Tibial nerve (tissue), 4 donors: ENCODE results near the gene FUT9. TPM values are rescaled to one million over a fixed set of nuclear protein-coding genes. Genes with fewer than 3 reads are reported as not detected.
A peak's percentile ranks its signal among the peaks of the same experiment; 100 is the strongest.

ENCODE experiments used
- DNase-seq, 2 donors: peaks; one replicate each; pipeline ENCODE4 v3.0.0-alpha.2; 2019; ENCODE audit warnings: low spot score in 2 of 2
- H3K27ac ChIP-seq, 4 donors: fragments of 200-600 bp; sonication (generic) in 3 of 4; one replicate each; pipeline ENCODE4 v1.5.1; 2017 to 2019; ENCODE audit warnings: mild to moderate bottlenecking in 1 of 4
- H3K27me3 ChIP-seq, 2 donors: fragments of 200-600 bp; sonication (generic) in 1 of 2; one replicate each; pipeline versions ENCODE4 v1.5.1 to v1.6.0; 2017 to 2019
- H3K36me3 ChIP-seq, 3 donors: fragments of 200-600 bp; sonication (generic); one replicate each; pipeline ENCODE4 v1.5.1; 2018 to 2019
- H3K4me1 ChIP-seq, 4 donors: fragments of 200-600 bp; sonication (generic) in 3 of 4; one replicate each; pipeline ENCODE4 v1.5.1; 2017 to 2019
- H3K4me3 ChIP-seq, 4 donors: fragments of 200-600 bp; sonication (generic) in 3 of 4; one replicate each; pipeline ENCODE4 v1.5.1; 2017 to 2019; ENCODE audit warnings: mild to moderate bottlenecking in 1 of 4, moderate library complexity in 1 of 4
- H3K9me3 ChIP-seq, 4 donors: fragments of 200-600 bp; sonication (generic) in 3 of 4; one replicate each; pipeline ENCODE4 v1.5.1; 2017 to 2019
- CTCF ChIP-seq, 5 experiments: fragments of 200-600 bp in 3 of 5; fragments of 450-650 bp in 2 of 5; sonication (generic) in 3 of 5; IDR thresholded peaks; one replicate each; pipeline ENCODE4 v1.5.1; 2016 to 2019; ENCODE audit warnings: antibody characterized with exemption in 5 of 5, mild to moderate bottlenecking in 3 of 5, moderate library complexity in 2 of 5
- EP300 ChIP-seq, 2 donors: sonication (generic); formaldehyde crosslinking; IDR thresholded peaks; one replicate each; pipeline ENCODE4 v1.6.1; 2017; ENCODE audit warnings: antibody characterized with exemption in 2 of 2, mild to moderate bottlenecking in 1 of 2
- POLR2A ChIP-seq, 2 donors: fragments of 450-650 bp; IDR thresholded peaks; one replicate each; pipeline ENCODE4 v1.6.1; 2017; ENCODE audit warnings: antibody characterized with exemption in 2 of 2, mild to moderate bottlenecking in 2 of 2, moderate library complexity in 2 of 2
- WGBS, 2 donors: methylation state at CpG; one replicate each; pipeline ENCODE4 v1.1.5; 2018; 5-methylcytosine and 5-hydroxymethylcytosine counted together
- total RNA-seq, 4 donors: library from RNA; depleted of rRNA; stranded (reverse); fragments of >200 nt; gene quantifications; one replicate each; pipeline ENCODE4 v1.1.0, GENCODE V29; 2016

FUT9 gene
- total RNA-seq, 4 donors from 2014 or later = not detected

GRCh38 chr6:96007663-96008062 lies 8.1 kb upstream of the FUT9 start:
- DNase-seq = no peak
- H3K27me3 ChIP-seq = no peaks in the 10 kb centered on the region
- H3K4me1 ChIP-seq = no peaks in the 10 kb centered on the region
- H3K36me3 ChIP-seq = no peaks in the 10 kb centered on the region
- H3K4me3 ChIP-seq = no peak overlapping the region
- WGBS, 2 donors = 67 to 68% methylated on average over 2 of the region's 2 CpGs
- TF ChIP-seq POLR2A (IDR thresholded peaks at IDR 0.05) (no peak), EP300 (IDR thresholded peaks at IDR 0.05) (no peak), CTCF (IDR thresholded peaks at IDR 0.05) (no peak)
- H3K27ac ChIP-seq = no peak overlapping the region
- H3K9me3 ChIP-seq = no peaks in the 10 kb centered on the region

GRCh38 chr6:96013531-96013930 lies 2.2 kb upstream of the FUT9 start:
- Histone ChIP-seq H3K27ac (no peak overlapping the region), H3K9me3 (no peaks in the 10 kb centered on the region), H3K27me3 (peaks cover 0 to 10% of the 10 kb centered on the region in 2 donors), H3K36me3 (no peaks in the 10 kb centered on the region), H3K4me1 (peaks cover 0 to 16% (median 0%) of the 10 kb centered on the region in 4 donors), H3K4me3 (no peak overlapping the region)
- TF ChIP-seq EP300 (IDR thresholded peaks at IDR 0.05) (no peak), CTCF (IDR thresholded peaks at IDR 0.05) (no peak), POLR2A (IDR thresholded peaks at IDR 0.05) (no peak)
- no peak for DNase-seq
- WGBS, 2 donors = 80 to 85% methylated on average over 3 of the region's 3 CpGs

GRCh38 chr6:96014846-96015517 lies 792 bp upstream of the FUT9 start:
- no peak overlapping the region for H3K27ac ChIP-seq
- 10 to 14% methylated on average over 20 of the region's 20 CpGs for WGBS, 2 donors
- H3K4me1 ChIP-seq = peaks cover 0 to 16% (median 0%) of the 10 kb centered on the region in 4 donors
- peak overlapping the region in 1 of 4 donors; percentile 28 for H3K4me3 ChIP-seq
- TF ChIP-seq CTCF (IDR thresholded peaks at IDR 0.05) = no peak
- TF ChIP-seq EP300 (IDR thresholded peaks at IDR 0.05) = no peak
- peaks cover 0 to 10% of the 10 kb centered on the region in 2 donors for H3K27me3 ChIP-seq
- no peak for DNase-seq
- no peaks in the 10 kb centered on the region for H3K9me3 ChIP-seq
- H3K36me3 ChIP-seq = no peaks in the 10 kb centered on the region

- Histone ChIP-seq H3K4me1 (peaks cover 0 to 16% (median 0%) of the 10 kb centered on the region in 4 donors), H3K36me3 (no peaks in the 10 kb centered on the region), H3K27me3 (peaks cover 0 to 10% of the 10 kb centered on the region in 2 donors), H3K27ac (no peak overlapping the region), H3K9me3 (no peaks in the 10 kb centered on the region), H3K4me3 (peak overlapping the region in 1 of 4 donors; percentile 28)
- TF ChIP-seq POLR2A (IDR thresholded peaks at IDR 0.05) (no peak), EP300 (IDR thresholded peaks at IDR 0.05) (no peak), CTCF (IDR thresholded peaks at IDR 0.05) (no peak)
- WGBS, 2 donors = 11 to 13% methylated on average over 18 of the region's 18 CpGs
- no peak for DNase-seq
Measured at GRCh38 chr6:96016334-96017069, 728 bp downstream of the FUT9 start.

GRCh38 chr6:96017070-96017359 lies 1.2 kb downstream of the FUT9 start:
- Histone ChIP-seq H3K36me3 (no peaks in the 10 kb centered on the region), H3K4me1 (peaks cover 0 to 16% (median 0%) of the 10 kb centered on the region in 4 donors), H3K9me3 (no peaks in the 10 kb centered on the region), H3K4me3 (no peak overlapping the region), H3K27ac (no peak overlapping the region), H3K27me3 (peaks cover 0 to 10% of the 10 kb centered on the region in 2 donors)
- TF ChIP-seq CTCF (IDR thresholded peaks at IDR 0.05) (no peak), POLR2A (IDR thresholded peaks at IDR 0.05) (no peak), EP300 (IDR thresholded peaks at IDR 0.05) (no peak)
- WGBS, 2 donors = 55 to 63% methylated on average over 2 of the region's 2 CpGs
- no peak for DNase-seq
